Coronary artery (tissue), 2 donors: Measurements from ENCODE around the gene MNS1.

Source experiments
- DNase-seq: peaks from one replicate; pipeline ENCODE4 v3.0.0-alpha.2; 2017; ENCODE audit warnings: low spot score
- H3K27ac ChIP-seq, 2 donors: fragments of 200-600 bp; sonication (generic); one replicate each; pipeline ENCODE4 v1.5.1; 2016 to 2019
- H3K4me3 ChIP-seq: fragments of 200-600 bp; sonication (generic); 2 replicates; pipeline ENCODE4 v1.5.1; 2016; ENCODE audit warnings: mild to moderate bottlenecking, moderate library complexity
- TF ChIP-seq, protein P1 (sequence below): fragments of 200-600 bp; sonication (generic); IDR thresholded peaks from one replicate; pipeline ENCODE4 v1.5.1; 2019; ENCODE audit warnings: antibody characterized with exemption

The MNS1 gene, protein sequence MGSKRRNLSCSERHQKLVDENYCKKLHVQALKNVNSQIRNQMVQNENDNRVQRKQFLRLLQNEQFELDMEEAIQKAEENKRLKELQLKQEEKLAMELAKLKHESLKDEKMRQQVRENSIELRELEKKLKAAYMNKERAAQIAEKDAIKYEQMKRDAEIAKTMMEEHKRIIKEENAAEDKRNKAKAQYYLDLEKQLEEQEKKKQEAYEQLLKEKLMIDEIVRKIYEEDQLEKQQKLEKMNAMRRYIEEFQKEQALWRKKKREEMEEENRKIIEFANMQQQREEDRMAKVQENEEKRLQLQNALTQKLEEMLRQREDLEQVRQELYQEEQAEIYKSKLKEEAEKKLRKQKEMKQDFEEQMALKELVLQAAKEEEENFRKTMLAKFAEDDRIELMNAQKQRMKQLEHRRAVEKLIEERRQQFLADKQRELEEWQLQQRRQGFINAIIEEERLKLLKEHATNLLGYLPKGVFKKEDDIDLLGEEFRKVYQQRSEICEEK

GRCh38 chr15:56464893-56465520 lies at the start of gene MNS1:
TSS of gene MNS1 (minus strand) at chr15:56465137. CDS start at chr15:56464972, 165 bp downstream.
- H3K4me3 ChIP-seq: peak within 1 kb of the TSS; percentile 87

GRCh38 chr15:56496635-56497034 lies 31.7 kb upstream of the MNS1 start:
- TF ChIP-seq, protein P1, sequence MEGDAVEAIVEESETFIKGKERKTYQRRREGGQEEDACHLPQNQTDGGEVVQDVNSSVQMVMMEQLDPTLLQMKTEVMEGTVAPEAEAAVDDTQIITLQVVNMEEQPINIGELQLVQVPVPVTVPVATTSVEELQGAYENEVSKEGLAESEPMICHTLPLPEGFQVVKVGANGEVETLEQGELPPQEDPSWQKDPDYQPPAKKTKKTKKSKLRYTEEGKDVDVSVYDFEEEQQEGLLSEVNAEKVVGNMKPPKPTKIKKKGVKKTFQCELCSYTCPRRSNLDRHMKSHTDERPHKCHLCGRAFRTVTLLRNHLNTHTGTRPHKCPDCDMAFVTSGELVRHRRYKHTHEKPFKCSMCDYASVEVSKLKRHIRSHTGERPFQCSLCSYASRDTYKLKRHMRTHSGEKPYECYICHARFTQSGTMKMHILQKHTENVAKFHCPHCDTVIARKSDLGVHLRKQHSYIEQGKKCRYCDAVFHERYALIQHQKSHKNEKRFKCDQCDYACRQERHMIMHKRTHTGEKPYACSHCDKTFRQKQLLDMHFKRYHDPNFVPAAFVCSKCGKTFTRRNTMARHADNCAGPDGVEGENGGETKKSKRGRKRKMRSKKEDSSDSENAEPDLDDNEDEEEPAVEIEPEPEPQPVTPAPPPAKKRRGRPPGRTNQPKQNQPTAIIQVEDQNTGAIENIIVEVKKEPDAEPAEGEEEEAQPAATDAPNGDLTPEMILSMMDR: peak; percentile 43
- no peak overlapping the region for H3K27ac ChIP-seq
- H3K4me3 ChIP-seq: peak overlapping the region; percentile 52
- no peak for DNase-seq

More at GRCh38 chr15:56464893-56465520, at the start of gene MNS1:
- peak; percentile 89 for DNase-seq
- TF ChIP-seq, protein P1: no peak
- H3K27ac ChIP-seq: peak within 1 kb of the TSS in 1 of 2 donors; percentile 11

GRCh38 chr15:56495533-56495932 lies 30.6 kb upstream of the MNS1 start:
- TF ChIP-seq, protein P1: no peak
- Histone ChIP-seq H3K27ac (no peak overlapping the region), H3K4me3 (no peak overlapping the region)
- no peak for DNase-seq

GRCh38 chr15:56495053-56495452 lies 30.1 kb upstream of the MNS1 start:
- no peak for DNase-seq
- Histone ChIP-seq H3K4me3 (no peak overlapping the region), H3K27ac (no peak overlapping the region)
- TF ChIP-seq, protein P1: no peak

GRCh38 chr15:56492791-56493555 lies 28.0 kb upstream of the MNS1 start:
- no peak overlapping the region for H3K27ac ChIP-seq
- no peak for DNase-seq
- TF ChIP-seq, protein P1: no peak
- no peak overlapping the region for H3K4me3 ChIP-seq

DNA sequence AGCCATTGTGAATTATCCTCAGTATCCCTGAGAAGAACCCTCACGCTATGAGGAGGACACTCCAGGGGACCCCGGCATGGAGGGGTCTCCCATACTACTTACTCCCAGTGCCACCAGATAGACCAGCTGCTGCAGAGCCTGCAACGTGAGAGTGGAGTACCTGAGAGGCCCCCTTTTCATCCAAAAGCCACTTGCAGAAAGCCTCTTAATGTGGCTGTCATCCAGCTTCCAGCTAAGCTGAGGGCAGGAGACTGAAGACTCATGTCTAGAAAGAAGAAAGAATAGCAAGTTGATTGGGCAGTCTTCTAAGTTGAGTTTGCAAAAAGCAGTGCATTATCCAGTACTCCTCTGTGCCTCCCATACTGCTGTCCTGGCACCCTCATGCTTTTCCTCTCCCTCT lies 27.3 kb upstream of the MNS1 start:
- TF ChIP-seq, protein P1: no peak
- Histone ChIP-seq H3K4me3 (no peak overlapping the region), H3K27ac (no peak overlapping the region)
- DNase-seq: no peak
